ENCODE data around the gene LRAT. TPM values are rescaled to one million over a fixed set of nuclear protein-coding genes. Genes with fewer than 3 reads are reported as not detected.

Gene LRAT
- total and polyA plus RNA-seq, 9 donors, result 0.10 to 1.2 (median 0.19) TPM

DNA sequence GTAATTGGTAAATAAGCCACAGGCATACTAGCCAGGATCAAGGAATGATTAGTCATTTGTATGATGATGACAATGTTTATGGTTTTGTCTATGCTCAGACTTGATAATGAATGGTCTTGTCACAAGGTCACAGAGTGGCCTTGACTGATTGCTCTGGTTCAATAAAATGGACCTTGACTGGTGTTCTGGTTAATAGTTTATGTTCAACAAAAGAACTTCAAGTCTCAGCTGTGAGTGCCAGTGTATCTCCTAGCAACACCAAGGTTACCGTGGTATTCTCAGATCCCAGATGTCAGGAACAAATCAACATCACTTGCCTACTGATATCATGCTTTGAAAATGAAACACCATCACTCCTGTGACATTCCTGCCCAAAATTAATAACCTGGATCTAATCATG, 16.3 kb upstream of the LRAT start:
- Histone ChIP-seq H3K9me3 (replicated peaks; ENCODE audit: control insufficient read depth, low read depth, low read length) (no peaks in the 10 kb centered on the region), H3K4me1 (ENCODE audit: control insufficient read depth, insufficient read depth, low read length) (no peaks in the 10 kb centered on the region), H3K27ac (ENCODE audit: low read length) (no peak overlapping the region), H3K4me3 (ENCODE audit: low read length) (no peak overlapping the region), H3K36me3 (ENCODE audit: control insufficient read depth, insufficient read depth, low read length) (no peaks in the 10 kb centered on the region), H3K27me3 (ENCODE audit: control insufficient read depth, insufficient read depth, low read length) (no peaks in the 10 kb centered on the region)
- 40% methylated on average over 1 of the region's 1 CpG for WGBS (ENCODE audit: insufficient coverage)
- no peak for DNase-seq

DNA sequence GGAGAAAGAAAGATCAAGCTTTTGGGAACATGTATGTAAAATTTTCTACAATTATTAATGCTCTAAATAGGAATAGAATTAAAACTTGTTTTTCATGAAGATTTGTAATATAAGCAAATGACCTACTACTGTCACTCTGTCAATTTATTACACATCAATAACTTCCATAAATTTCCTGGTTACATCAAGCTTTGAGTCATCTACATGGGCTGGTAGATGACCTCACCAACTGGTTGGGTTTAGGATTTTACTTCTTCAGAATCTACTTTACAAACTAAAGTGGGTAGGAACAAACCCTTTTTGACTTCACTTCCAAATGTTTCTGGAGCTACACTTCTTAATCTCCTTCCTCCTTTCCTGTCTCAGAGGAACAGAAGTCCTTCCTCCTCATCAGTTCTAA, 12.0 kb upstream of the LRAT start:
- Histone ChIP-seq H3K27me3 (ENCODE audit: control insufficient read depth, insufficient read depth, low read length) (no peaks in the 10 kb centered on the region), H3K4me1 (ENCODE audit: control insufficient read depth, insufficient read depth, low read length) (no peaks in the 10 kb centered on the region), H3K36me3 (ENCODE audit: control insufficient read depth, insufficient read depth, low read length) (no peaks in the 10 kb centered on the region), H3K4me3 (ENCODE audit: low read length) (no peak overlapping the region), H3K9me3 (replicated peaks; ENCODE audit: control insufficient read depth, low read depth, low read length) (no peaks in the 10 kb centered on the region), H3K27ac (ENCODE audit: low read length) (no peak overlapping the region)
- DNase-seq, result no peak

DNA sequence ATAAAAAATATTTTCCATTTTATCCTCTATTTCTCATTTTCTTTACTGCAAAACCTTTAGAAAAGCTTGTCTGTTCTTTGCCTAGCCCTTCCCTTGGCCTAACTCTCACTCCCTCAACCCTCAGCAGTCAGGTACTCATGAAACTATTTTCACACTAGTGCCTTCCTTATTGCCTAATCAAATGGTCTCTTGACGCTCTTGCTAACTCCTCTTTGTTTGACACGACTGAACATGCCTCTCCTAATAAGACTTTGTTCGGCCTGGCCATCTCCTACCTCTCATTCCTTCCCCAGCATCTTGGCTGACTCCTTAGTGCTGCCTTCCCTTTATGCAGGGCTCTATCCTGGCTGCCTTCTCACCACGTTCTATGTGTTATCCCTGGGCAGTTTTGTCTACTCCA, 11.1 kb upstream of the LRAT start:
- H3K27ac ChIP-seq (ENCODE audit: low read length), result no peak overlapping the region
- DNase-seq, result no peak
- no peak overlapping the region for H3K4me3 ChIP-seq (ENCODE audit: low read length)
- no peaks in the 10 kb centered on the region for H3K36me3 ChIP-seq (ENCODE audit: control insufficient read depth, insufficient read depth, low read length)
- H3K4me1 ChIP-seq (ENCODE audit: control insufficient read depth, insufficient read depth, low read length), result no peaks in the 10 kb centered on the region
- H3K9me3 ChIP-seq (replicated peaks; ENCODE audit: control insufficient read depth, low read depth, low read length), result no peaks in the 10 kb centered on the region
- 94% methylated on average over 4 of the region's 4 CpGs for WGBS (ENCODE audit: insufficient coverage)
- no peaks in the 10 kb centered on the region for H3K27me3 ChIP-seq (ENCODE audit: control insufficient read depth, insufficient read depth, low read length)

DNA sequence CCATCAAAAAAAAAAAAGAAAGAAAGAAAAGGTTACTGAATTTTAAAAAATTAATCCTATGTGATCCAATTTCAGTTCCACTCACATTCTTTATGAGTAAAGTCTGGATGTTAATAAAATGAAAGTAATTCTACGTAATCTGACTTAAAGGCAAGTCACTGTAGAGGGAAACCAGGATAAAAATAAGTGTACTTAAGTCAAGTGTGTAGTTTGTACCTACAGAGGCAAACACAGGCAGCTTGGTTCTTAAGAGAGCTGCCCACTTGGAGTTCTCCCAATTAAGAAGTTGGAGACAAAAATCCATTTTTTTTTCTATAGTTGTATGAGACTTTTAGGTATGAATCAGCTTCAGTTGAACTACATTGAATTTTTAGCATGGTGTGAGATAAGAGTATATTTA, 7.0 kb upstream of the LRAT start:
- H3K9me3 ChIP-seq (replicated peaks; ENCODE audit: control insufficient read depth, low read depth, low read length), result no peaks in the 10 kb centered on the region
- WGBS (ENCODE audit: insufficient coverage), result no CpG with 5 or more reads among the region's 1 CpG
- H3K4me1 ChIP-seq (ENCODE audit: control insufficient read depth, insufficient read depth, low read length), result peaks cover 6% of the 10 kb centered on the region
- H3K27ac ChIP-seq (ENCODE audit: low read length), result no peak overlapping the region
- H3K4me3 ChIP-seq (ENCODE audit: low read length), result no peak overlapping the region
- no peak for DNase-seq
- H3K36me3 ChIP-seq (ENCODE audit: control insufficient read depth, insufficient read depth, low read length), result no peaks in the 10 kb centered on the region
- H3K27me3 ChIP-seq (ENCODE audit: control insufficient read depth, insufficient read depth, low read length), result peaks cover 18% of the 10 kb centered on the region

DNA sequence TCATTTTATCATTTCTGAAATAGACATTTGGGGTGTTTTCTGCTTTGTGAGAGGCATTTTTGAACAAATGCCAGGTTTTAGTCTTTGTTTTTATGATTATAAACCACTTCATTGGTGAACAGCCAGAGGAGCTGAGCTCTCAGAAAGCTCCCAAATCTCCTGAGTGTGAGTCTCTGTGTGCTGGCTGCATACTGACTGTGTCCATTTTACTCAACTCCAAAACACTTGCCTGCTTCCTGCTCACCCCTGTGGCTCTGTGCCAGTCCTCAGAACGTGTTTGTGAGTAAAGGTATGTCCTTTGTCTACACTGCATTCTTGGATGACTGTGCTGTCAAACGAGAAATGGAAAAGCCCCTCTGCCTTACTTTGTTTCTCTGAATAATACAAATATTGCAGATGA, 5.4 kb upstream of the LRAT start:
- no CpG with 5 or more reads among the region's 2 CpGs for WGBS (ENCODE audit: insufficient coverage)
- no peak for DNase-seq
- Histone ChIP-seq H3K4me3 (ENCODE audit: low read length) (no peak overlapping the region), H3K36me3 (ENCODE audit: control insufficient read depth, insufficient read depth, low read length) (no peaks in the 10 kb centered on the region), H3K27me3 (ENCODE audit: control insufficient read depth, insufficient read depth, low read length) (peaks cover 35% of the 10 kb centered on the region), H3K9me3 (replicated peaks; ENCODE audit: control insufficient read depth, low read depth, low read length) (no peaks in the 10 kb centered on the region), H3K4me1 (ENCODE audit: control insufficient read depth, insufficient read depth, low read length) (peaks cover 22% of the 10 kb centered on the region), H3K27ac (ENCODE audit: low read length) (no peak overlapping the region)

DNA sequence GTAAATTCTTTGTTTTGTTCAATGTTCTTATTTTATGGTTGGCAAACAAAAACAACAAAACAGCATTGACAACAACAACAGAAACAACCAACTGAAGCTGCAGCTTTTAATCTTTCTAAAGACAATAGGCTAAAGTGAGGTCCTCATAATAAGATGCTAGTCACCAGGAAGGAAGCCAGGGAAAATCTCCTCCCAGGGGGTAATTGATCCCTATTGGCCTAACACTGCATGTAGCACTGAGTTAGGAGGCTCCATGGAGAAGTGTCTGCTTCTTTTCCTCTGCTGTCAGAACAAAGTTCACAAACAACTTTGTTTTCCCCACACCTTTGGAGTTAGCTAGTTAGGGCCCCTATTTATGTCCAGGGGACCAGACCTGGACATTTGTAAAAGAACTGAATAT, 4.7 kb upstream of the LRAT start:
- DNase-seq, result no peak
- H3K36me3 ChIP-seq (ENCODE audit: control insufficient read depth, insufficient read depth, low read length), result no peaks in the 10 kb centered on the region
- peaks cover 29% of the 10 kb centered on the region for H3K4me1 ChIP-seq (ENCODE audit: control insufficient read depth, insufficient read depth, low read length)
- no peaks in the 10 kb centered on the region for H3K9me3 ChIP-seq (replicated peaks; ENCODE audit: control insufficient read depth, low read depth, low read length)
- no peak overlapping the region for H3K27ac ChIP-seq (ENCODE audit: low read length)
- peaks cover 42% of the 10 kb centered on the region for H3K27me3 ChIP-seq (ENCODE audit: control insufficient read depth, insufficient read depth, low read length)
- H3K4me3 ChIP-seq (ENCODE audit: low read length), result no peak overlapping the region

DNA sequence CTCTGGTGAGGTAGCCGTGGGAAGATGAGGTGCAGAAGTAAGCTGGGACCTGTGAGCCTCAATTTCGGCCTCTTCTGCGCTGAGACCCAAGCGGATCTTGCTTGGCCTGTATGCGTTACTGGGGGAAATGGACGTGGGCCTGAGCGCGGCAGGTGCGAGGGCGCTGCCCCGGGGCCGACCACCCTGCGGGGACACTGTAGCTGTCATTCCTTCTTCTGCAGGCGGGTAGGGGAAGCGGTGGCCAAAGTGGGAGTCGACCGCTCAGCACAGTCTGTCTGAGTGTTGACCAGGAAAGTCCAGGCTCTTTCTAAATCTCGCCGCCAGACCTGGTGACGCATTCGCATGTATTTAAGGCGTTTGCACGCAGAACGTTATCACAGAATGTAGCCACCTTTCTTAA, 3.3 kb upstream of the LRAT start:
- H3K36me3 ChIP-seq (ENCODE audit: control insufficient read depth, insufficient read depth, low read length), result no peaks in the 10 kb centered on the region
- 44% methylated on average over 20 of the region's 24 CpGs for WGBS (ENCODE audit: insufficient coverage)
- H3K4me1 ChIP-seq (ENCODE audit: control insufficient read depth, insufficient read depth, low read length), result peaks cover 35% of the 10 kb centered on the region
- H3K4me3 ChIP-seq (ENCODE audit: low read length), result no peak overlapping the region
- DNase-seq, result no peak
- H3K27ac ChIP-seq (ENCODE audit: low read length), result no peak overlapping the region
- peaks cover 55% of the 10 kb centered on the region for H3K27me3 ChIP-seq (ENCODE audit: control insufficient read depth, insufficient read depth, low read length)
- no peaks in the 10 kb centered on the region for H3K9me3 ChIP-seq (replicated peaks; ENCODE audit: control insufficient read depth, low read depth, low read length)

DNA sequence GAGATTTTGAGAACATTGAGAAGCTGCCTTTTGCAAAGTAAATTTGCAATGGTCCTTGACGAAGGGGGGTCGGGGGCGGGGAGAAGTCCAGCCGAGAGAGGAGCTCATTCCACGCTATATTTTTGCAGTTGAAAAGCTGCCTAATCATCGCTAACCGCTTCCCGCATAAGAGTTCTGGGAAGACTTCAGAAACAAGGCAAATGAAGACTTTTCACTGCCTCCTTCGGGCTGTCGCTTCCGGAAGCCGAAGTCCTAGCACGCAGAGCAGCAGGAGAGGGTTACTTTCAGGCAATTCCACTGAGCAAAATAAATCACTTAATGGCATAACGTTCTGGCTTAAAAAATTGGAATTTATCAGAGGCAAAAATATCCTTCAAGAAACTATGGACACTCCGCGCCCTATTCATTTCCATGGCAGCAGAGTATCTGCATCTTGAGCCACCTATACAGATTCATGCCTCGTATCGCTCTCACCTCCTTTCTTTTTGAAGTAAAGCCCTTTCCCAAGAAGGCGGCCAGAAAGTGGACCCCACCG, 2.6 kb upstream of the LRAT start:
- Histone ChIP-seq H3K27me3 (ENCODE audit: control insufficient read depth, insufficient read depth, low read length) (peaks cover 55% of the 10 kb centered on the region), H3K36me3 (ENCODE audit: control insufficient read depth, insufficient read depth, low read length) (no peaks in the 10 kb centered on the region), H3K27ac (ENCODE audit: low read length) (no peak overlapping the region), H3K9me3 (replicated peaks; ENCODE audit: control insufficient read depth, low read depth, low read length) (no peaks in the 10 kb centered on the region), H3K4me3 (ENCODE audit: low read length) (no peak overlapping the region), H3K4me1 (ENCODE audit: control insufficient read depth, insufficient read depth, low read length) (peaks cover 35% of the 10 kb centered on the region)
- WGBS (ENCODE audit: insufficient coverage), result 22% methylated on average over 14 of the region's 20 CpGs
- peak; percentile 2 for DNase-seq

DNA sequence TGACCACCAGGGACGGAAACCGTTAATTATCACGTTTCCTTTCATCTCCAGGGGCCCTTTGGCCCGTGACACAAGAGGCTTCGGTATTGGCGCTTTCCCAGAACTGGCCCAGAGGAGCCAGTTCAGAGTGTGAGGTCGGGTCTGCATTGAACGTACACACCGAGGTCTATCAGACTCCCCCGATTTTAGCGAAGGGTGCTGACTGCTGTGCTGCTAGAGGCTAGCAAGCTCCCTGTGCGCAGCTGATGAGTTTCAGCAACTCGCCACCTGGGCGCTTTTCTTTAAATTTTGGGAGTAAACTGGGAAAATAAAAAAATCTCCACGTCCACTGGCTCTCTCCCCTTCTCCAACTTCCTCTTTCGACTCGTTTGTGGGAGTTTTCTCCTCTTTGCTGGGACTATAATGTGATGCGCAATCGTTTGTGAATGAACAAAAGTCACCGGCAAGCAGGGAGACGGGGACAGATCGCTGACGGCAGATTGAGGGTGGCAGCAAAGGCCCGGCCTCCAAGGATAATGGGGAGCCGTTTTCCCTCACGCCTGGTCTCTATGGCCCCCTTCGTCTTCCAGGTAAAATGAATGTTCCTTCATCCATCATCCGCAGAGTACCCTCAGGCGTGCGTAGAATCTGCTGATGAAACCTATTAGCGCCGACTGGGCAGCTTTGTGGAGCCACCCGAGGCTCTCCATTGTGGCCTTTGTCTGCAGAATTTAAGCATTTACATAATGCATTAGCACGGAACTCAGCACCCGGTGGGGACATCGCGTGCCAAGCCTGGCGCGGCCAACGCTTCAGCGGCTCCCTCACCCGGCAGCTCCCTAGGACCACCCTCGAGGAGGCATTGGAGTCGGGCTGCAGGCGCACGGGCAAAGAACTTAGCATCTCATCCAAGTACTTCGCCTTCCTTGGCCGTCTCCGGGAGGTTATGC, 1.6 kb upstream of the LRAT start:
- H3K4me1 ChIP-seq (ENCODE audit: control insufficient read depth, insufficient read depth, low read length), result peaks cover 35% of the 10 kb centered on the region
- no peaks in the 10 kb centered on the region for H3K36me3 ChIP-seq (ENCODE audit: control insufficient read depth, insufficient read depth, low read length)
- WGBS (ENCODE audit: insufficient coverage), result 1% methylated on average over 31 of the region's 49 CpGs
- H3K4me3 ChIP-seq (ENCODE audit: low read length), result no peak overlapping the region
- H3K27me3 ChIP-seq (ENCODE audit: control insufficient read depth, insufficient read depth, low read length), result peaks cover 57% of the 10 kb centered on the region
- no peaks in the 10 kb centered on the region for H3K9me3 ChIP-seq (replicated peaks; ENCODE audit: control insufficient read depth, low read depth, low read length)
- DNase-seq, result peak; percentile 8
- no peak overlapping the region for H3K27ac ChIP-seq (ENCODE audit: low read length)

DNA sequence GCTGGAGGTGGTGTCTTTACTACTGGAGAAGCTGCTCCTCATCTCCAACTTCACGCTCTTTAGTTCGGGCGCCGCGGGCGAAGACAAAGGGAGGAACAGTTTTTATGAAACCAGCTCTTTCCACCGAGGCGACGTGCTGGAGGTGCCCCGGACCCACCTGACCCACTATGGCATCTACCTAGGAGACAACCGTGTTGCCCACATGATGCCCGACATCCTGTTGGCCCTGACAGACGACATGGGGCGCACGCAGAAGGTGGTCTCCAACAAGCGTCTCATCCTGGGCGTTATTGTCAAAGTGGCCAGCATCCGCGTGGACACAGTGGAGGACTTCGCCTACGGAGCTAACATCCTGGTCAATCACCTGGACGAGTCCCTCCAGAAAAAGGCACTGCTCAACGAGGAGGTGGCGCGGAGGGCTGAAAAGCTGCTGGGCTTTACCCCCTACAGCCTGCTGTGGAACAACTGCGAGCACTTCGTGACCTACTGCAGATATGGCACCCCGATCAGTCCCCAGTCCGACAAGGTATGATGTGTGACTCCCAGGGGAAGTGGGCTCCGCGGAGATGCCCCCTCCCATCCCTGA, 634 bp downstream of the LRAT start:
- Histone ChIP-seq H3K36me3 (ENCODE audit: control insufficient read depth, insufficient read depth, low read length) (no peaks in the 10 kb centered on the region), H3K4me3 (ENCODE audit: low read length) (no peak overlapping the region), H3K27ac (ENCODE audit: low read length) (no peak overlapping the region), H3K4me1 (ENCODE audit: control insufficient read depth, insufficient read depth, low read length) (peaks cover 35% of the 10 kb centered on the region), H3K9me3 (replicated peaks; ENCODE audit: control insufficient read depth, low read depth, low read length) (no peaks in the 10 kb centered on the region), H3K27me3 (ENCODE audit: control insufficient read depth, insufficient read depth, low read length) (peaks cover 57% of the 10 kb centered on the region)
- 16% methylated on average over 26 of the region's 31 CpGs for WGBS (ENCODE audit: insufficient coverage)
- no peak for DNase-seq

Data from muscle of leg (tissue), 11 donors.